ENCODE measurements around the gene OXTR. TPM values are rescaled to one million over a fixed set of nuclear protein-coding genes. Genes with fewer than 3 reads are reported as not detected.

Gene OXTR
- total and polyA plus RNA-seq, 2 of the 13 experiments (the other 11 are each of a cell fraction or from before 2014, with no cell fraction given), result 0.36 to 0.95 TPM

DNA sequence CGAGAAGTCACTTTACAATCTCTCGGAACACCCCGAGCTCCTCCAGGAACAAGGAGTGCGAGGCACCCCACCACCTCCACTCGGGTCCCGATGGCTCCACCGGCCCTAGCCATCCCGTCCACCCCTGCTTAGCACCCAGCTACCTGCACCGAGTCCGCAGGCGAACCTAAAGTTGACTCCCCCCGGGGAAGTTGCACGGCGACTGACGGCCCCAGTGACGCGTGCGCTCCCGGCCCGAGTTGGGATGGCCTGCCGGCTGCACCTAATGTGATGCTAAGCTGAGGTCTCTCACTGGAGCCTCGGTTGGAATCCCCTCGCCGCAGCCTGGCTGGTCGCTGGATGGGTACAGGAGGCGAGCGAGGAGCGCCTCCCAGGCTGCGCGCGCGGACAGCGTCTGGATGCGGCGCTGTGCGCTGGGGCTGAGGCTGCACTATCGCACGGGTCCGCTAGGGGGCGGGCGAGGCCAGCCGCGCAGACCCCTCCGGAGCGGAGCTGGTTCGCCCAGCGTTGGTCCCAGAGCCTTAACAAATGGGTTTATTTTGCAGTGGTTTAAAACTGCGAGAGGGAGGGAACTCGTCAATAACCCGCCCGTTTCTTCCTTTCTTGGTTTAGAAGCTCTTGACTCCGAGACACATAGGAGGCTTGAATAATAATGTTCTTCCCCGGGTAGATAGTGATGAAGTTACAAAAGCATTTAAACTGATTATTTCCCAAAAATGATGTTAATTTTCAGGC lies at the start of gene OXTR (continued):
- TF ChIP-seq ZBTB33 (CRISPR knock-in tag; IDR thresholded peaks at IDR 0.05) (peak; percentile 36; the same call in 1 of the 2 replicates), ZNF776 (CRISPR knock-in tag; IDR thresholded peaks at IDR 0.05) (0 out of 2 replicates have a peak, but pooled peaks have one; percentile 44), PHF20 (CRISPR knock-in tag; IDR thresholded peaks at IDR 0.05) (no peak), ZNF441 (CRISPR knock-in tag; IDR thresholded peaks at IDR 0.05; ENCODE audit: borderline replicate concordance) (peak; percentile 99), SCMH1 (CRISPR knock-in tag; IDR thresholded peaks at IDR 0.05; ENCODE audit: borderline replicate concordance) (no peak), ZGPAT (CRISPR knock-in tag; IDR thresholded peaks at IDR 0.05) (peak; percentile 71; the same call in 1 of the 2 replicates), STAG1 (CRISPR knock-in tag; IDR thresholded peaks at IDR 0.05) (peak; percentile 84), ARID2 (CRISPR knock-in tag; IDR thresholded peaks at IDR 0.05; ENCODE audit: borderline replicate concordance) (0 out of 2 replicates have a peak, but pooled peaks have one; percentile 25), GATAD1 (CRISPR knock-in tag; IDR thresholded peaks at IDR 0.05) (0 out of 2 replicates have a peak, but pooled peaks have one; percentile 21), SALL2 (CRISPR knock-in tag; IDR thresholded peaks at IDR 0.05) (peak; percentile 51; the same call in 1 of the 2 replicates)
- TF ChIP-seq, protein P1, sequence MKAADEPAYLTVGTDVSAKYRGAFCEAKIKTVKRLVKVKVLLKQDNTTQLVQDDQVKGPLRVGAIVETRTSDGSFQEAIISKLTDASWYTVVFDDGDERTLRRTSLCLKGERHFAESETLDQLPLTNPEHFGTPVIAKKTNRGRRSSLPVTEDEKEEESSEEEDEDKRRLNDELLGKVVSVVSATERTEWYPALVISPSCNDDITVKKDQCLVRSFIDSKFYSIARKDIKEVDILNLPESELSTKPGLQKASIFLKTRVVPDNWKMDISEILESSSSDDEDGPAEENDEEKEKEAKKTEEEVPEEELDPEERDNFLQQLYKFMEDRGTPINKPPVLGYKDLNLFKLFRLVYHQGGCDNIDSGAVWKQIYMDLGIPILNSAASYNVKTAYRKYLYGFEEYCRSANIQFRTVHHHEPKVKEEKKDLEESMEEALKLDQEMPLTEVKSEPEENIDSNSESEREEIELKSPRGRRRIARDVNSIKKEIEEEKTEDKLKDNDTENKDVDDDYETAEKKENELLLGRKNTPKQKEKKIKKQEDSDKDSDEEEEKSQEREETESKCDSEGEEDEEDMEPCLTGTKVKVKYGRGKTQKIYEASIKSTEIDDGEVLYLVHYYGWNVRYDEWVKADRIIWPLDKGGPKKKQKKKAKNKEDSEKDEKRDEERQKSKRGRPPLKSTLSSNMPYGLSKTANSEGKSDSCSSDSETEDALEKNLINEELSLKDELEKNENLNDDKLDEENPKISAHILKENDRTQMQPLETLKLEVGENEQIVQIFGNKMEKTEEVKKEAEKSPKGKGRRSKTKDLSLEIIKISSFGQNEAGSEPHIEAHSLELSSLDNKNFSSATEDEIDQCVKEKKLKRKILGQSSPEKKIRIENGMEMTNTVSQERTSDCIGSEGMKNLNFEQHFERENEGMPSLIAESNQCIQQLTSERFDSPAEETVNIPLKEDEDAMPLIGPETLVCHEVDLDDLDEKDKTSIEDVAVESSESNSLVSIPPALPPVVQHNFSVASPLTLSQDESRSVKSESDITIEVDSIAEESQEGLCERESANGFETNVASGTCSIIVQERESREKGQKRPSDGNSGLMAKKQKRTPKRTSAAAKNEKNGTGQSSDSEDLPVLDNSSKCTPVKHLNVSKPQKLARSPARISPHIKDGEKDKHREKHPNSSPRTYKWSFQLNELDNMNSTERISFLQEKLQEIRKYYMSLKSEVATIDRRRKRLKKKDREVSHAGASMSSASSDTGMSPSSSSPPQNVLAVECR (CRISPR knock-in tag; IDR thresholded peaks at IDR 0.05; ENCODE audit: borderline replicate concordance), result peak; percentile 28; the same call in 1 of the 2 replicates
- TF ChIP-seq, protein P2, sequence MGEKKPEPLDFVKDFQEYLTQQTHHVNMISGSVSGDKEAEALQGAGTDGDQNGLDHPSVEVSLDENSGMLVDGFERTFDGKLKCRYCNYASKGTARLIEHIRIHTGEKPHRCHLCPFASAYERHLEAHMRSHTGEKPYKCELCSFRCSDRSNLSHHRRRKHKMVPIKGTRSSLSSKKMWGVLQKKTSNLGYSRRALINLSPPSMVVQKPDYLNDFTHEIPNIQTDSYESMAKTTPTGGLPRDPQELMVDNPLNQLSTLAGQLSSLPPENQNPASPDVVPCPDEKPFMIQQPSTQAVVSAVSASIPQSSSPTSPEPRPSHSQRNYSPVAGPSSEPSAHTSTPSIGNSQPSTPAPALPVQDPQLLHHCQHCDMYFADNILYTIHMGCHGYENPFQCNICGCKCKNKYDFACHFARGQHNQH (CRISPR knock-in tag; IDR thresholded peaks at IDR 0.05), result peak; percentile 31; the same call in 1 of the 2 replicates
- TF ChIP-seq, protein P3, sequence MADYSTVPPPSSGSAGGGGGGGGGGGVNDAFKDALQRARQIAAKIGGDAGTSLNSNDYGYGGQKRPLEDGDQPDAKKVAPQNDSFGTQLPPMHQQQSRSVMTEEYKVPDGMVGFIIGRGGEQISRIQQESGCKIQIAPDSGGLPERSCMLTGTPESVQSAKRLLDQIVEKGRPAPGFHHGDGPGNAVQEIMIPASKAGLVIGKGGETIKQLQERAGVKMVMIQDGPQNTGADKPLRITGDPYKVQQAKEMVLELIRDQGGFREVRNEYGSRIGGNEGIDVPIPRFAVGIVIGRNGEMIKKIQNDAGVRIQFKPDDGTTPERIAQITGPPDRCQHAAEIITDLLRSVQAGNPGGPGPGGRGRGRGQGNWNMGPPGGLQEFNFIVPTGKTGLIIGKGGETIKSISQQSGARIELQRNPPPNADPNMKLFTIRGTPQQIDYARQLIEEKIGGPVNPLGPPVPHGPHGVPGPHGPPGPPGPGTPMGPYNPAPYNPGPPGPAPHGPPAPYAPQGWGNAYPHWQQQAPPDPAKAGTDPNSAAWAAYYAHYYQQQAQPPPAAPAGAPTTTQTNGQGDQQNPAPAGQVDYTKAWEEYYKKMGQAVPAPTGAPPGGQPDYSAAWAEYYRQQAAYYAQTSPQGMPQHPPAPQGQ (CRISPR knock-in tag; IDR thresholded peaks at IDR 0.05; ENCODE audit: borderline replicate concordance), result no peak
- TF ChIP-seq, protein P4, sequence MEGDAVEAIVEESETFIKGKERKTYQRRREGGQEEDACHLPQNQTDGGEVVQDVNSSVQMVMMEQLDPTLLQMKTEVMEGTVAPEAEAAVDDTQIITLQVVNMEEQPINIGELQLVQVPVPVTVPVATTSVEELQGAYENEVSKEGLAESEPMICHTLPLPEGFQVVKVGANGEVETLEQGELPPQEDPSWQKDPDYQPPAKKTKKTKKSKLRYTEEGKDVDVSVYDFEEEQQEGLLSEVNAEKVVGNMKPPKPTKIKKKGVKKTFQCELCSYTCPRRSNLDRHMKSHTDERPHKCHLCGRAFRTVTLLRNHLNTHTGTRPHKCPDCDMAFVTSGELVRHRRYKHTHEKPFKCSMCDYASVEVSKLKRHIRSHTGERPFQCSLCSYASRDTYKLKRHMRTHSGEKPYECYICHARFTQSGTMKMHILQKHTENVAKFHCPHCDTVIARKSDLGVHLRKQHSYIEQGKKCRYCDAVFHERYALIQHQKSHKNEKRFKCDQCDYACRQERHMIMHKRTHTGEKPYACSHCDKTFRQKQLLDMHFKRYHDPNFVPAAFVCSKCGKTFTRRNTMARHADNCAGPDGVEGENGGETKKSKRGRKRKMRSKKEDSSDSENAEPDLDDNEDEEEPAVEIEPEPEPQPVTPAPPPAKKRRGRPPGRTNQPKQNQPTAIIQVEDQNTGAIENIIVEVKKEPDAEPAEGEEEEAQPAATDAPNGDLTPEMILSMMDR (CRISPR knock-in tag; IDR thresholded peaks at IDR 0.05), result peak; percentile 97
